ENCODE data around the gene PSG7. TPM values are rescaled to one million over a fixed set of nuclear protein-coding genes. Genes with fewer than 3 reads are reported as not detected.
"Not testable (repeated sequence)": the region's sequence is repeated elsewhere in the genome, so short reads cannot be mapped to it uniquely, and the experiment has no call there.

Gene PSG7
- total RNA-seq, 6 donors from 2014 or later, result not detected

DNA sequence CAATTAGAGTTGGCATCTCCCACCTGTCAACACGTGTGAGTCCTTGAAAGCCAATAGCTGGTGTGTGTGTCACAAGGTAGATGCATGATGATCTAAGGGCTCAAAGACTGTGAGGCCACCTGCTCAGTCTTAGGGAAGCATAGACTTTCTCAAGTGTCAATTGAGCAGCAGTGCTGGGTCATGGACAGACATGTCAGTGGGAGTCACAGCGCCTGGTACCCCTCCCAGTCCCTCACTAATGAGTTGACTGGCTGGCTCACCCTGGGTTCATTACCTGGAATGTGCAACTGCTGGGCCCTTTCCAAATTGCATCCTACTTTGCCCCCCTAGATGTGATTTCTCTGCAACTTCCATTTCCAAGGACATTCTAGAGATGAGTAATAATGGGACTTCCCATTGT is 10.2 kb downstream of the PSG7 start:
- TF ChIP-seq POLR2A (IDR thresholded peaks at IDR 0.05) (no peak), POLR2AphosphoS5 (IDR thresholded peaks at IDR 0.05) (no peak), EP300 (IDR thresholded peaks at IDR 0.05) (no peak)
- TF ChIP-seq, protein P1, sequence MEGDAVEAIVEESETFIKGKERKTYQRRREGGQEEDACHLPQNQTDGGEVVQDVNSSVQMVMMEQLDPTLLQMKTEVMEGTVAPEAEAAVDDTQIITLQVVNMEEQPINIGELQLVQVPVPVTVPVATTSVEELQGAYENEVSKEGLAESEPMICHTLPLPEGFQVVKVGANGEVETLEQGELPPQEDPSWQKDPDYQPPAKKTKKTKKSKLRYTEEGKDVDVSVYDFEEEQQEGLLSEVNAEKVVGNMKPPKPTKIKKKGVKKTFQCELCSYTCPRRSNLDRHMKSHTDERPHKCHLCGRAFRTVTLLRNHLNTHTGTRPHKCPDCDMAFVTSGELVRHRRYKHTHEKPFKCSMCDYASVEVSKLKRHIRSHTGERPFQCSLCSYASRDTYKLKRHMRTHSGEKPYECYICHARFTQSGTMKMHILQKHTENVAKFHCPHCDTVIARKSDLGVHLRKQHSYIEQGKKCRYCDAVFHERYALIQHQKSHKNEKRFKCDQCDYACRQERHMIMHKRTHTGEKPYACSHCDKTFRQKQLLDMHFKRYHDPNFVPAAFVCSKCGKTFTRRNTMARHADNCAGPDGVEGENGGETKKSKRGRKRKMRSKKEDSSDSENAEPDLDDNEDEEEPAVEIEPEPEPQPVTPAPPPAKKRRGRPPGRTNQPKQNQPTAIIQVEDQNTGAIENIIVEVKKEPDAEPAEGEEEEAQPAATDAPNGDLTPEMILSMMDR (IDR thresholded peaks at IDR 0.05), result no peak
- ATAC-seq (ENCODE audit: low FRiP score in 2 of 2) (no peak), DNase-seq (no peak)
- WGBS, 2 donors, result 53 to 57% methylated on average over 2 of the region's 2 CpGs
- H3K9me3 ChIP-seq, result no peaks in the 10 kb centered on the region
- H3K4me1 ChIP-seq, result no peaks in the 10 kb centered on the region
- no peaks in the 10 kb centered on the region for H3K36me3 ChIP-seq
- no peak overlapping the region for H3K27ac ChIP-seq
- H3K27me3 ChIP-seq, result no peaks in the 10 kb centered on the region
- H3K4me3 ChIP-seq, result no peak overlapping the region

- H3K27me3 ChIP-seq; H3K27ac ChIP-seq; H3K36me3 ChIP-seq; H3K4me1 ChIP-seq; ATAC-seq (ENCODE audit: low FRiP score in 2 of 2); H3K9me3 ChIP-seq; H3K4me3 ChIP-seq; DNase-seq: not testable (repeated sequence)
- WGBS, 2 donors, result 50 to 53% methylated on average over 8 to 9 of the region's 9 CpGs
- TF ChIP-seq, protein P1 (IDR thresholded peaks at IDR 0.05), result peak in 2 of 6 experiments; percentile 22 to 53
Observed at GRCh38 chr19:42923106-42923505, 13.9 kb downstream of the PSG7 start.

- ATAC-seq (ENCODE audit: low FRiP score in 2 of 2); H3K4me1 ChIP-seq; H3K9me3 ChIP-seq: not testable (repeated sequence)
Observed at GRCh38 chr19:42920971-42921370, 16.0 kb downstream of the PSG7 start.

GRCh38 chr19:42919757-42920079 is 17.3 kb downstream of the PSG7 start:
- 4 to 16% methylated on average over 3 of the region's 3 CpGs for WGBS, 2 donors
- Histone ChIP-seq H3K4me3 (no peak overlapping the region), H3K4me1 (no peaks in the 10 kb centered on the region), H3K36me3 (no peaks in the 10 kb centered on the region), H3K27me3 (no peaks in the 10 kb centered on the region), H3K9me3 (no peaks in the 10 kb centered on the region), H3K27ac (no peak overlapping the region)
- no peak for ATAC-seq (ENCODE audit: low FRiP score in 2 of 2)
- TF ChIP-seq POLR2AphosphoS5 (IDR thresholded peaks at IDR 0.05) (no peak), POLR2A (IDR thresholded peaks at IDR 0.05) (no peak), EP300 (IDR thresholded peaks at IDR 0.05) (no peak)
- TF ChIP-seq, protein P1 (IDR thresholded peaks at IDR 0.05), result no peak
- DNase-seq, result no peak

More at GRCh38 chr19:42920971-42921370, 16.0 kb downstream of the PSG7 start:
- H3K27ac ChIP-seq, H3K36me3 ChIP-seq, DNase-seq, H3K27me3 ChIP-seq, H3K4me3 ChIP-seq: not testable (repeated sequence)

- H3K9me3 ChIP-seq; H3K36me3 ChIP-seq; ATAC-seq (ENCODE audit: low FRiP score in 2 of 2); H3K27me3 ChIP-seq; H3K4me3 ChIP-seq; H3K27ac ChIP-seq; H3K4me1 ChIP-seq: not testable (repeated sequence)
- WGBS, 2 donors, result 56 to 73% methylated on average over 10 to 25 of the region's 26 CpGs
- peak in 1 of 2 donors; percentile 57 for DNase-seq
Observed at GRCh38 chr19:42919070-42919756, 17.8 kb downstream of the PSG7 start.

DNA sequence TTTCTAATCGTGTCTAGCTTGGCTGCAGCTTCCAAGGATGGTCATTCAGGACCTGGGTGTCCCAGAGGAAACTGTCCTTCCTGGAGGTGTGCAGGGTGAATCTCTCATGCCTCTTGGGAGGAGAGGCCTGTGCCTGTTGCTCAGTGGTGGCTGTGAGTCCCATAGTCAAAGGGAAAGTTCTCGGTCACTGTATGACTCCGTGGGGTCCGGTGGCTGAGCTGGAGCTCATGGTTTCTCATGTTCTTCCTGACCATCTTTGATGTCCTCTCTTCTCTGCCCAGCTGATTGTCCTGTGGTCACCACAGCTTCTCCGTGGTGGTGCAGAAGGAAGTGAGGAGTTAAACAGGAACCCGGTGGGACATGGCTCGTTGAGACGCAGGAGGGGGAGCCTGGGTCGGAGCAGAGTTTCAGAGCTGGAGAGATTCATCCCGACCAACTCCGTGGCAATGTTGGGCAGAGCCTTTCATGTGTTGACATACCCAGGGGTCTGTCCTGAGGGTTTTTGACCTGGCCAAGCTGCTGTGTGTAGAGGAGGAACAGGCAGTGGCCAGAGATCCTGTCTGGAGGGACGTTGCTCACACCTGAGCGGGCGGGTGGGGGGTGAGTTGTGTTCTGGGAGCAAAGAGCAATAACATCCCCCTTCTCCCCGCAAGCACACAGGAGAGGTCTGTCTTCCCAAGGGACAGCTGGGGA is 18.5 kb downstream of the PSG7 start:
- H3K9me3 ChIP-seq; H3K36me3 ChIP-seq; ATAC-seq (ENCODE audit: low FRiP score in 2 of 2); H3K4me3 ChIP-seq; H3K27ac ChIP-seq; DNase-seq; H3K27me3 ChIP-seq; H3K4me1 ChIP-seq: not testable (repeated sequence)
- 59 to 77% methylated on average over 9 to 15 of the region's 15 CpGs for WGBS, 2 donors

DNA sequence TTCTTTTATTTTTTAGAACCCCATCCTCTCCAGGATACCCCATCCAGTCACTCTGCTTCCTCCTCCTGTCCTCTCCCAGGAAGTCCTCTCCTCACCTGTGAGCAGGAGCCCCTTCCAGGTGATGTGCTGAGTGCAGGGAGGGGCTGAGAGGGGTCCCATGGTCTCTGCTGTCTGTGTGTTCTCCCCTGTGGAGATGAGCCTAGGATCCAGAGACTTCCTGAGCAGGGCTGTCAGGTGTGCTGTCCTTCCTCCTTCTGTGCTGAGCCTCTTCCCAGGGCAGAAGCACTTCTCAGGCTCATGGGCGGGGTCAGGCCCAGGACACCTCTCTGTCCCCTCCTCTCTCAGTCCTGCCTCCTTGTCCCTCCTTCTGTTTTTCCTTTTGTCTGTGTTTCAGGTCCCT is 19.4 kb downstream of the PSG7 start, which contains the start of gene PSG6:
TSS of gene PSG6 (minus strand) at position 261 of the 400 bp plus-strand sequence. CDS start at position 159, 102 bp downstream.
- not testable (repeated sequence) for H3K36me3 ChIP-seq; H3K9me3 ChIP-seq; H3K27me3 ChIP-seq; DNase-seq; H3K4me1 ChIP-seq; ATAC-seq (ENCODE audit: low FRiP score in 2 of 2); H3K27ac ChIP-seq; H3K4me3 ChIP-seq
- WGBS, 2 donors, result 56 to 79% methylated on average over 1 of the region's 1 CpG

GRCh38 chr19:42916931-42917330 is 20.1 kb downstream of the PSG7 start:
- not testable (repeated sequence) for H3K27me3 ChIP-seq; H3K4me1 ChIP-seq; H3K9me3 ChIP-seq; H3K36me3 ChIP-seq; ATAC-seq (ENCODE audit: low FRiP score in 2 of 2); H3K27ac ChIP-seq; DNase-seq; H3K4me3 ChIP-seq
- WGBS, 2 donors, result 86 to 91% methylated on average over 1 of the region's 1 CpG

- WGBS, 2 donors, result 84 to 85% methylated on average over 5 of the region's 5 CpGs
- DNase-seq; H3K27me3 ChIP-seq; H3K4me1 ChIP-seq; H3K27ac ChIP-seq; H3K9me3 ChIP-seq; H3K4me3 ChIP-seq; ATAC-seq (ENCODE audit: low FRiP score in 2 of 2); H3K36me3 ChIP-seq: not testable (repeated sequence)
Observed at GRCh38 chr19:42913516-42913915, 23.5 kb downstream of the PSG7 start.
